SU-DHL-6 (cell line): Measurements from ENCODE around the gene MRPL2.

Source experiments
- CTCF ChIP-seq: fragments of 200-600 bp; sonication (generic); IDR thresholded peaks from one replicate; pipeline ENCODE4 v1.5.1; 2017; ENCODE audit warnings: antibody characterized with exemption, mild to moderate bottlenecking, low read length, moderate library complexity; ENCODE audit not compliant: insufficient read depth, poor library complexity, severe bottlenecking
- EZH2phosphoT487 ChIP-seq: fragments of 200-600 bp; sonication (generic), shearing (Covaris generic); conservative IDR thresholded peaks from 2 replicates; pipeline ENCODE4 v1.6.1; 2018; ENCODE audit warnings: mild to moderate bottlenecking, antibody characterized with exemption, low read length, moderate library complexity, mixed read lengths

GRCh38 chr6:43045371-43045930 lies 13.8 kb downstream of the MRPL2 start:
- TF ChIP-seq CTCF (no peak), EZH2phosphoT487 (no peak)
